ENCODE results near the gene PRIM2. TPM values are rescaled to one million over a fixed set of nuclear protein-coding genes. Genes with fewer than 3 reads are reported as not detected.

Gene PRIM2
- total RNA-seq, 1 experiment from 2014 or later: 44.0 TPM

DNA sequence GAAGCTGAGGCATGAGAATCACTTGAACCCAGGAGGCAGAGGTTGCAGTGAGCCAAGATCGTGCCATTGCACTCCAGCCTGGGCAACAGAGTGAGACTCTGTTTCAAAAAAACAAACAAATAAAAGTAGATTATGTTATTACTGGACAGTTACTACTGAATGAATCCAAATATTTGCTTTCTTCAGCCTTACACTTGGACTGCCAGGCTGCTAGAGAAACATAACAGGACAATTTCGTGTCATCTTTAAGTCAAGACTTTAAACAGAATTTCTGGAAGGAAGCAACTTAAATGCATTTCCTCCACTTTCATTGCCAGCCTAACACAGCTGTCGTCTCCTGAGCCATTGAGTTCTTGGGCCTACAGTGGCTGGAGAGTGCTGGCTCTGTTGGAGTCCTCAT is 42.0 kb upstream of the PRIM2 start:
- ChIA-PET RAD21 (ENCODE audit: low non-redundant PET in 1 of 2, low total read pairs in 2 of 2, uncharacterized antibody in 2 of 2, unreplicated experiment in 2 of 2) (no interaction called here), CTCF (no interaction called here), POLR2A (no interaction called here)
- Histone ChIP-seq H3K4me2 (ENCODE audit: low read length) (no peak overlapping the region), H3K9me3 (ENCODE audit: control insufficient read depth in 1 of 2, insufficient read depth in 1 of 2, low read depth in 1 of 2, low read length in 2 of 2) (no peaks in the 10 kb centered on the region), H3K4me1 (ENCODE audit: control insufficient read depth in 1 of 2, insufficient read depth in 2 of 2, low read length in 2 of 2) (peaks cover 0 to 5% of the 10 kb centered on the region in 2 experiments; a peak in 1 of 4 replicates), H3K4me3 (replicated peaks in 1 of 2; ENCODE audit: low read depth in 1 of 2, low read length in 2 of 2) (no peak overlapping the region), H3K36me3 (ENCODE audit: control insufficient read depth in 1 of 2, insufficient read depth in 2 of 2, low read length in 2 of 2) (no peaks in the 10 kb centered on the region), H2AFZ (ENCODE audit: low read depth, low read length, poor library complexity, severe bottlenecking) (no peak overlapping the region), H4K20me1 (ENCODE audit: insufficient read depth) (no peaks in the 10 kb centered on the region), H3K9me2 (ENCODE audit: insufficient read depth) (no peaks in the 10 kb centered on the region), H3K9ac (ENCODE audit: low read length) (no peak overlapping the region), H3K27ac (ENCODE audit: low read depth, low read length) (no peak overlapping the region), H3K79me2 (ENCODE audit: insufficient read depth, low read length) (no peaks in the 10 kb centered on the region), H3K27me3 (ENCODE audit: insufficient read depth, low read length) (no peaks in the 10 kb centered on the region)
- no TSS peak for BruUV-seq (replicated peaks)
- intact Hi-C loops (cut with micrococcal nuclease): no loop called here
- DNase-seq (ENCODE audit: low read depth, low spot score) (no peak), ATAC-seq (no peak)
- TF ChIP-seq POLR2AphosphoS5 (IDR thresholded peaks at IDR 0.05; ENCODE audit: low read depth, low read length): no peak
- TF ChIP-seq SRF (IDR thresholded peaks at IDR 0.05; ENCODE audit: low read depth): no peak
- no peak for TF ChIP-seq EZH2phosphoT487 (IDR thresholded peaks at IDR 0.05; ENCODE audit: borderline replicate concordance)
- TF ChIP-seq, protein P1, sequence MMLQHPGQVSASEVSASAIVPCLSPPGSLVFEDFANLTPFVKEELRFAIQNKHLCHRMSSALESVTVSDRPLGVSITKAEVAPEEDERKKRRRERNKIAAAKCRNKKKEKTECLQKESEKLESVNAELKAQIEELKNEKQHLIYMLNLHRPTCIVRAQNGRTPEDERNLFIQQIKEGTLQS (IDR thresholded peaks at IDR 0.05): no peak
- no peak for TF ChIP-seq RAD21 (IDR thresholded peaks at IDR 0.05; ENCODE audit: low read depth)
- no peak for TF ChIP-seq ZNF274 (IDR thresholded peaks at IDR 0.05; ENCODE audit: low read depth, low read length)
- no peak for TF ChIP-seq CBX3 (IDR thresholded peaks at IDR 0.05; ENCODE audit: low read depth)
- TF ChIP-seq JUND (IDR thresholded peaks at IDR 0.05): no peak
- TF ChIP-seq CEBPB (IDR thresholded peaks at IDR 0.05; ENCODE audit: low read depth): no peak
- TF ChIP-seq, protein P2, sequence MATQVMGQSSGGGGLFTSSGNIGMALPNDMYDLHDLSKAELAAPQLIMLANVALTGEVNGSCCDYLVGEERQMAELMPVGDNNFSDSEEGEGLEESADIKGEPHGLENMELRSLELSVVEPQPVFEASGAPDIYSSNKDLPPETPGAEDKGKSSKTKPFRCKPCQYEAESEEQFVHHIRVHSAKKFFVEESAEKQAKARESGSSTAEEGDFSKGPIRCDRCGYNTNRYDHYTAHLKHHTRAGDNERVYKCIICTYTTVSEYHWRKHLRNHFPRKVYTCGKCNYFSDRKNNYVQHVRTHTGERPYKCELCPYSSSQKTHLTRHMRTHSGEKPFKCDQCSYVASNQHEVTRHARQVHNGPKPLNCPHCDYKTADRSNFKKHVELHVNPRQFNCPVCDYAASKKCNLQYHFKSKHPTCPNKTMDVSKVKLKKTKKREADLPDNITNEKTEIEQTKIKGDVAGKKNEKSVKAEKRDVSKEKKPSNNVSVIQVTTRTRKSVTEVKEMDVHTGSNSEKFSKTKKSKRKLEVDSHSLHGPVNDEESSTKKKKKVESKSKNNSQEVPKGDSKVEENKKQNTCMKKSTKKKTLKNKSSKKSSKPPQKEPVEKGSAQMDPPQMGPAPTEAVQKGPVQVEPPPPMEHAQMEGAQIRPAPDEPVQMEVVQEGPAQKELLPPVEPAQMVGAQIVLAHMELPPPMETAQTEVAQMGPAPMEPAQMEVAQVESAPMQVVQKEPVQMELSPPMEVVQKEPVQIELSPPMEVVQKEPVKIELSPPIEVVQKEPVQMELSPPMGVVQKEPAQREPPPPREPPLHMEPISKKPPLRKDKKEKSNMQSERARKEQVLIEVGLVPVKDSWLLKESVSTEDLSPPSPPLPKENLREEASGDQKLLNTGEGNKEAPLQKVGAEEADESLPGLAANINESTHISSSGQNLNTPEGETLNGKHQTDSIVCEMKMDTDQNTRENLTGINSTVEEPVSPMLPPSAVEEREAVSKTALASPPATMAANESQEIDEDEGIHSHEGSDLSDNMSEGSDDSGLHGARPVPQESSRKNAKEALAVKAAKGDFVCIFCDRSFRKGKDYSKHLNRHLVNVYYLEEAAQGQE (IDR thresholded peaks at IDR 0.05; ENCODE audit: low read depth): no peak
- TF ChIP-seq YY1 (IDR thresholded peaks at IDR 0.05; ENCODE audit: extremely low read depth, insufficient replicate concordance, low read depth, low read length): no peak
- TF ChIP-seq, protein P3, sequence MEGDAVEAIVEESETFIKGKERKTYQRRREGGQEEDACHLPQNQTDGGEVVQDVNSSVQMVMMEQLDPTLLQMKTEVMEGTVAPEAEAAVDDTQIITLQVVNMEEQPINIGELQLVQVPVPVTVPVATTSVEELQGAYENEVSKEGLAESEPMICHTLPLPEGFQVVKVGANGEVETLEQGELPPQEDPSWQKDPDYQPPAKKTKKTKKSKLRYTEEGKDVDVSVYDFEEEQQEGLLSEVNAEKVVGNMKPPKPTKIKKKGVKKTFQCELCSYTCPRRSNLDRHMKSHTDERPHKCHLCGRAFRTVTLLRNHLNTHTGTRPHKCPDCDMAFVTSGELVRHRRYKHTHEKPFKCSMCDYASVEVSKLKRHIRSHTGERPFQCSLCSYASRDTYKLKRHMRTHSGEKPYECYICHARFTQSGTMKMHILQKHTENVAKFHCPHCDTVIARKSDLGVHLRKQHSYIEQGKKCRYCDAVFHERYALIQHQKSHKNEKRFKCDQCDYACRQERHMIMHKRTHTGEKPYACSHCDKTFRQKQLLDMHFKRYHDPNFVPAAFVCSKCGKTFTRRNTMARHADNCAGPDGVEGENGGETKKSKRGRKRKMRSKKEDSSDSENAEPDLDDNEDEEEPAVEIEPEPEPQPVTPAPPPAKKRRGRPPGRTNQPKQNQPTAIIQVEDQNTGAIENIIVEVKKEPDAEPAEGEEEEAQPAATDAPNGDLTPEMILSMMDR (IDR thresholded peaks at IDR 0.05 in 2 of 3, conservative IDR thresholded peaks at IDR 0.05 in 1 of 3; ENCODE audit: borderline replicate concordance in 1 of 3, insufficient read depth in 1 of 3, low read depth in 2 of 3, low read length in 2 of 3): no peak
- no peak for TF ChIP-seq ELF1 (IDR thresholded peaks at IDR 0.05; ENCODE audit: borderline replicate concordance, low read depth)
- TF ChIP-seq EZH2 (IDR thresholded peaks at IDR 0.05): no peak
- TF ChIP-seq FOSL1 (IDR thresholded peaks at IDR 0.05; ENCODE audit: low read depth): no peak
- TF ChIP-seq TCF7L2 (IDR thresholded peaks at IDR 0.05; ENCODE audit: borderline replicate concordance, extremely low read depth, insufficient read depth, insufficient read length): no peak
- no peak for TF ChIP-seq SP1 (IDR thresholded peaks at IDR 0.05; ENCODE audit: low read depth)
- TF ChIP-seq POLR2A (IDR thresholded peaks at IDR 0.05; ENCODE audit: borderline replicate concordance, extremely low read depth, insufficient read depth, insufficient read length): no peak
- TF ChIP-seq, protein P4, sequence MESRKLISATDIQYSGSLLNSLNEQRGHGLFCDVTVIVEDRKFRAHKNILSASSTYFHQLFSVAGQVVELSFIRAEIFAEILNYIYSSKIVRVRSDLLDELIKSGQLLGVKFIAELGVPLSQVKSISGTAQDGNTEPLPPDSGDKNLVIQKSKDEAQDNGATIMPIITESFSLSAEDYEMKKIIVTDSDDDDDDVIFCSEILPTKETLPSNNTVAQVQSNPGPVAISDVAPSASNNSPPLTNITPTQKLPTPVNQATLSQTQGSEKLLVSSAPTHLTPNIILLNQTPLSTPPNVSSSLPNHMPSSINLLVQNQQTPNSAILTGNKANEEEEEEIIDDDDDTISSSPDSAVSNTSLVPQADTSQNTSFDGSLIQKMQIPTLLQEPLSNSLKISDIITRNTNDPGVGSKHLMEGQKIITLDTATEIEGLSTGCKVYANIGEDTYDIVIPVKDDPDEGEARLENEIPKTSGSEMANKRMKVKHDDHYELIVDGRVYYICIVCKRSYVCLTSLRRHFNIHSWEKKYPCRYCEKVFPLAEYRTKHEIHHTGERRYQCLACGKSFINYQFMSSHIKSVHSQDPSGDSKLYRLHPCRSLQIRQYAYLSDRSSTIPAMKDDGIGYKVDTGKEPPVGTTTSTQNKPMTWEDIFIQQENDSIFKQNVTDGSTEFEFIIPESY (IDR thresholded peaks at IDR 0.05; ENCODE audit: extremely low read depth, insufficient replicate concordance, low read length): no peak

Data from HCT116 (cell line).